GM19043 (cell line): ENCODE data around the gene ERP29.
"Not testable (repeated sequence)": the region's sequence is repeated elsewhere in the genome, so short reads cannot be mapped to it uniquely, and the experiment has no call there.

ENCODE experiments used
- ATAC-seq: cut with Tn5 transposase; IDR thresholded peaks from one replicate; pipeline ENCODE4 v1.9.1; 2021; ENCODE audit warnings: low read depth; ENCODE audit not compliant: unreplicated experiment

Gene ERP29

DNA sequence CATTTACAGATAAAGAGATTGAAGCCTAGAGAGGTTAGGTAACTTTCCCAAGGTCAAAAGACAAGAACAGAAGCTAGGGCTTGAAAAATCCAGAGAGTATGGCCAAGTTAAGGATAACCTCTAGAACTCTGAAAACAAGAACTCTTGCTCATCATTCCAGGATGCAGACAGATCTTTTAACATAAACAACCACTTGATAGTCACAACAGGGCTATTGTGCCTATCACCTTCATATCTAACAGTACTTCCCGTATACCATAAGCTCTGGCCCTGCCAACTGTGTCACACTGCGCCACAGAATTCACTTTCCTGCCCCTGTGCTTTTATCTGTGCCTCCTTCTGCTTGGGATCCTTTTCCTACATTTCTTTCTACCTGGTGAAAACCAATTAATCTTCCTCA, 18.2 kb downstream of the ERP29 start:
- ATAC-seq = no peak

DNA sequence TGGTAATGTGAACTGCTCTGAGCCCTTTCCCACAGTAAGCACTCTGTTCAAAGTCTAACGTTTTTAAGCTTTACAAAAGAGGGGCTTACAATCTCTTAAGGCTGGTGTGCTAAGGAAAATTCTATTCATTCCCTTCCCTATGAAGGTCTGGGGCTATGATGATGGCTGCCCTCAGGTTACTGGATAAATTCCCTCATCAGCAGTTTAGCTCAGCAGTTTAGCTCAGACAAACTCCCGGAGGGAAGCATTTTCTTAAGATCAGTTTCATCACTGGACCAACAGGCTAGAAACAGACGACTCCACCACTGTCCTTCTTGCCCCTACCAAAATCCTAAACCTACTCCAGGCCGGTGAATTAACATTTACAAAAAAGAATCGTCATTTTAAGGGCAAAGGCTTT, 19.1 kb downstream of the ERP29 start:
- ATAC-seq = no peak

DNA sequence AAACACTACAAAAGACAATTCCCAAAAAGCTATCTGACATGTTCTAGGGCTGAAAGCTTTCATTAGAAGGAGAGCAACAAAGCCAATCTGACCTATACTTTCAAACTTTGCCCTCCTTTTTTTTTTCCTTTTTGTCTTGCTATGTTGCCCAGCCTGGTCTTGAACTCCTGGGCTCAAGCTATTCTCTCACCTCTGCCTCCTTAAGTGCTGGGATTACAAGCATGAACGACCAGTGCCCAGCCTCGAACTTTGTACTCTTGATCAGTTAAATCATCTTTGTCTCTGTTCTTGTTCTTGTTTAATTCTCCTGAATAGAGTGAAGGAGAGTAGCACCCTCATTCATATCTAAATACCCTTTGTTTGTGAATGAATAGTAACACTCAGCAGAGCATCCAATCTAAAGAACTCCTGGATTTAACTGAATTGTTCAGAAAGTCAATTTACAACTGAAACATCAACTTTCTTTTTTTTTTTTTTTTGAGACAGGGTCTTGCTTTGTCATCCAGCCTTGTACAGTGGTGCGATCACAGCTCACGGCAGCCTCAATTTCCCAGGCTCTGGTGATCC, 22.1 kb downstream of the ERP29 start:
- no peak for ATAC-seq

DNA sequence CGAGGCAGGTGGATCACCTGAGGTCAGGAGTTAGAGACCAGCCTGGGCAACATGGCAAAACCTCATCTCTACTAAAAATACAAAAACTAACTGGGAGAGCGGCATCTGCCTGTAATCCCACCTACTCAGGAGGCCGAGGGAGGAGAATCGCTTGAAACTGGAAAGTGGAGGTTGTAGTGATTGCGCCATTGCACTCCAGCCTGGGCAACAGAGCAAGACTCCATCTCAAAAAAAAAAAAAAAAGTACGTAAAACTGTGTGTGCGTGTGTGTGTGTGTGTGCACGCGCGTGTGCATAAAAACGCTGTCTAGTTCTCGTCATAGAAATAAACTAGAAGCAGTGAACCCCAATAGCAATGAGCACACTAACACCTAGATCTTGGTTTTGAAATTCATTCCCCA, 23.4 kb downstream of the ERP29 start:
- not testable (repeated sequence) for ATAC-seq

DNA sequence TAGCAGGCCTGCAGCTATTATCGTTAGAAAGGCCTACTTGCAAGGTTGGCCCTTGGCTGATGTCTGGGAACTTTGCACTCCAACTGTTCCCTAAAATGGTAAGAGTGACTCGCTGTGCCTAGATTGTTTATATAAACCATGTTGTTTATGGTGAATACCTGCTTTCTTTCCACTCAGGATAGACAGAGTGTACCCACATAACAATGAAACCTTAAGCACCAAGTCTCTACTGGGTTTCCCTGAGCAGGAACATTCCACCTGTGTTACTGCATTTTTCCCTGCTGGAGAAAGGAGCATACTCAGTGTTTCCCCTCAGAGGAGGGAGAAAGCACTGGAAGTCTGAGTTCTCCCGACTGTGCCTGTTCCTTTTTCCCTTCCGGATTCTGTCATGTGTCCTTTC, 32.8 kb downstream of the ERP29 start:
- no peak for ATAC-seq

DNA sequence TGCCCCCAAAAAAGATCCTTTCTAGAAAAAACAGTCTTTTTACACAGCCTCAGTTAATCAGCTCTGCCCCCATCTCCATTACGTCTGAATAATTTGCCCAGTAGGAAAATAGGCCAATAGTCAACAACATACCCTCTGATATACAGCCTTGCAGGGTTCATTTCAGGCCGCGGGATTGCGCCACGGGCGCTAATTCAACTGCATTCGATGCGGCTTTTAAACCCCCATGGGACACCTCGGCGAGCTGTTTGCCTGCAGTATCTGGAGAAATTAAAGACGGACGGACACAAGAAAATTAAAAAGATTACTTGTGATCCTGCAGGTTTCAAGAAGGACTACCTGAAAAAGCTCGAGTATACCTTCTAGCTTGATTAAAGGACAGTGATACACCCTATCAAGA, 36.1 kb downstream of the ERP29 start:
- no peak for ATAC-seq

DNA sequence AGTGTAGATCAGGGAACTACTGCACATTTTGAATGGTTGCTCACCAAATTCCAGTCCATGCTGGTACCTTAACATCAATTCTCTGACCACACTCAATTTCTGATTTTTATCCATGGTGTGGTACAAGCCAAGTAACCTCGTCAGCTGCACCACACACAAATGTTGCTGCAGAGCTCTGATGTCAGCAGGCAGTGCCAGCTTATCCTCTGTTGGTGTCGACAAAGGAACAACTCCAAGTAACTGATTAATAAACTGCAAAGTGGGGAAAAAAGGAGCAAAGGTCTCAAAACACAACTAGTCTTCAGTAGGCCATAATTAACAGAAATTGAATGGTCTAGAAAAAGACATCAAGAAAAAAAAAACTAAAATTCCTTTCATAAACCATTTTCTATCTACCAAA, 47.9 kb downstream of the ERP29 start:
- no peak for ATAC-seq

DNA sequence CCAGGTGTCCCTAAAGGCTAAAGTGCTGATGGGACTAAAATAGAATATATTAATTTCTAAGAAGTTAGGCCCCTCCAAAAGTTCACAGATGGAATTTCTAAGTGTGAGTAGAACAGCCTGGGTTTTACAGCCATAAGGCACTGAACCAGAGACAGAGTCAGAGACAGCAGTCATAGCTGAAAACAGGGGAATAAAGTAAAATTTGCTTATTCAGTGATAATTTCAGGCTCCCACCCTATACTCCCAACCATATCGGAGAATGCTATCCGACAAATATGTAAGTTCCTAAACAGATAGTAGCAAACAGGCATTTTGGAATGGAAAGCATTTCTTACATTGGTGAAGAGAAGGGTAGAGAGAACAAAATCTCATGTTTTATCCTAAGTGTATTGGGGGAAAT, 50.0 kb downstream of the ERP29 start:
- ATAC-seq = no peak

DNA sequence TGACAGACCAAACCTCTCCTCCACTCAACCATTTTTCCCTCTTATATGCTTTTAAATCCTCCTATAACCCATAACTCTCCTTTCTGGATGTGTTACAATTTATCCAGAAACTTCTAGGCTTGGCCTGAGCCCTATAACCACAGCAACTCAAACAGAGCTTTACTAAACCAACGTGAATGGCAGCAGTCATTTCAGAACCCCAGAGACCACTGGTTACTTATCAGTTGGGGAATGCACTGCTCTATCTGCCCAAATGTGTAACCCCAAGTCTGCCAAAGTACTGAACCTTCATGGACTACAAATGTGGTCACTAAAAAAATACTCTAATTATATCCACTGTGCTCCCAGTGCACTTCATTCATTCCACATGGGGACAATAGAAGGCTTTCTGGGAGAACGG, 53.3 kb downstream of the ERP29 start:
- no peak for ATAC-seq
